ENCODE results near the gene HOXB7. TPM values are rescaled to one million over a fixed set of nuclear protein-coding genes. Genes with fewer than 3 reads are reported as not detected.

Gene HOXB7
- total RNA-seq, 1 donor from 2014 or later: 0.39 TPM

GRCh38 chr17:48631693-48632578 is 21.1 kb upstream of the HOXB7 start:
- intact Hi-C loops (cut with micrococcal nuclease): no loop called here
- peaks cover 89% of the 10 kb centered on the region for H3K27me3 Mint-ChIP-seq (ENCODE audit: low read depth)
- no peak for DNase-seq (ENCODE audit: low spot score)
- H3K4me3 Mint-ChIP-seq (ENCODE audit: low read depth): no peak overlapping the region
- no peaks in the 10 kb centered on the region for H3K36me3 Mint-ChIP-seq (ENCODE audit: low read depth)
- peaks cover 8% of the 10 kb centered on the region for H3K4me1 Mint-ChIP-seq (ENCODE audit: low read depth)
- no peak overlapping the region for H3K27ac Mint-ChIP-seq
- H3K9me3 Mint-ChIP-seq: no peaks in the 10 kb centered on the region

GRCh38 chr17:48630925-48631692 is 20.3 kb upstream of the HOXB7 start:
- Mint-ChIP-seq H3K9me3 (no peaks in the 10 kb centered on the region), H3K36me3 (ENCODE audit: low read depth) (no peaks in the 10 kb centered on the region), H3K27ac (no peak overlapping the region), H3K4me3 (ENCODE audit: low read depth) (no peak overlapping the region), H3K4me1 (ENCODE audit: low read depth) (peaks cover 13% of the 10 kb centered on the region), H3K27me3 (ENCODE audit: low read depth) (peaks cover 86% of the 10 kb centered on the region)
- intact Hi-C loops (cut with micrococcal nuclease): no loop called here
- no peak for DNase-seq (ENCODE audit: low spot score)

- H3K4me1 Mint-ChIP-seq (ENCODE audit: low read depth): peaks cover 15% of the 10 kb centered on the region
- intact Hi-C loops (cut with micrococcal nuclease): no loop called here
These were observed 19.4 kb upstream of the HOXB7 start for GRCh38 chr17:48630009-48630924.

GRCh38 chr17:48629411-48629759 is 18.6 kb upstream of the HOXB7 start:
- H3K4me1 Mint-ChIP-seq (ENCODE audit: low read depth): peaks cover 15% of the 10 kb centered on the region

More at GRCh38 chr17:48630009-48630924, 19.4 kb upstream of the HOXB7 start:
- H3K9me3 Mint-ChIP-seq: no peaks in the 10 kb centered on the region
- no peak for DNase-seq (ENCODE audit: low spot score)
- peaks cover 82% of the 10 kb centered on the region for H3K27me3 Mint-ChIP-seq (ENCODE audit: low read depth)
- no peak overlapping the region for H3K4me3 Mint-ChIP-seq (ENCODE audit: low read depth)
- H3K27ac Mint-ChIP-seq: no peak overlapping the region
- no peaks in the 10 kb centered on the region for H3K36me3 Mint-ChIP-seq (ENCODE audit: low read depth)

GRCh38 chr17:48628649-48629410 is 18.0 kb upstream of the HOXB7 start:
- Mint-ChIP-seq H3K36me3 (ENCODE audit: low read depth) (no peaks in the 10 kb centered on the region), H3K27ac (no peak overlapping the region), H3K9me3 (no peaks in the 10 kb centered on the region), H3K4me1 (ENCODE audit: low read depth) (peaks cover 18% of the 10 kb centered on the region), H3K4me3 (ENCODE audit: low read depth) (no peak overlapping the region), H3K27me3 (ENCODE audit: low read depth) (peaks cover 81% of the 10 kb centered on the region)
- DNase-seq (ENCODE audit: low spot score): no peak
- intact Hi-C loops (cut with micrococcal nuclease): loop anchor here (10.0 kb wide), 1 partner anchor 866 kb away; the partner anchor contains the start of gene NGFR

More at GRCh38 chr17:48629411-48629759, 18.6 kb upstream of the HOXB7 start:
- H3K27me3 Mint-ChIP-seq (ENCODE audit: low read depth): peaks cover 77% of the 10 kb centered on the region
- H3K9me3 Mint-ChIP-seq: no peaks in the 10 kb centered on the region
- no peak overlapping the region for H3K4me3 Mint-ChIP-seq (ENCODE audit: low read depth)
- H3K36me3 Mint-ChIP-seq (ENCODE audit: low read depth): no peaks in the 10 kb centered on the region
- no peak overlapping the region for H3K27ac Mint-ChIP-seq
- intact Hi-C loops (cut with micrococcal nuclease): loop anchor here (10.0 kb wide), 1 partner anchor 865 kb away; the partner anchor contains the start of gene NGFR
- DNase-seq (ENCODE audit: low spot score): no peak

GRCh38 chr17:48627623-48628521 is 17.1 kb upstream of the HOXB7 start:
- Mint-ChIP-seq H3K27ac (no peak overlapping the region), H3K36me3 (ENCODE audit: low read depth) (no peaks in the 10 kb centered on the region), H3K4me1 (ENCODE audit: low read depth) (peaks cover 18% of the 10 kb centered on the region), H3K27me3 (ENCODE audit: low read depth) (peaks cover 82% of the 10 kb centered on the region), H3K9me3 (no peaks in the 10 kb centered on the region), H3K4me3 (ENCODE audit: low read depth) (no peak overlapping the region)
- intact Hi-C loops (cut with micrococcal nuclease): loop anchor here (10.0 kb wide), 1 partner anchor 867 kb away; the partner anchor contains the start of gene NGFR
- no peak for DNase-seq (ENCODE audit: low spot score)

- Mint-ChIP-seq H3K9me3 (no peaks in the 10 kb centered on the region), H3K4me3 (ENCODE audit: low read depth) (no peak overlapping the region), H3K4me1 (ENCODE audit: low read depth) (peaks cover 12% of the 10 kb centered on the region), H3K27ac (no peak overlapping the region), H3K27me3 (ENCODE audit: low read depth) (peaks cover 82% of the 10 kb centered on the region), H3K36me3 (ENCODE audit: low read depth) (no peaks in the 10 kb centered on the region)
- intact Hi-C loops (cut with micrococcal nuclease): loop anchor here (10.0 kb wide), 1 partner anchor 868 kb away; the partner anchor contains the start of gene NGFR
- no peak for DNase-seq (ENCODE audit: low spot score)
These were observed 16.3 kb upstream of the HOXB7 start for GRCh38 chr17:48627118-48627597.

- no peaks in the 10 kb centered on the region for H3K36me3 Mint-ChIP-seq (ENCODE audit: low read depth)
- DNase-seq (ENCODE audit: low spot score): no peak
- peak within 1 kb of the TSS; percentile 82 for H3K4me3 Mint-ChIP-seq (ENCODE audit: low read depth)
- intact Hi-C loops (cut with micrococcal nuclease): loop anchor here (10.0 kb wide), 1 partner anchor 868 kb away; the partner anchor contains the start of gene NGFR
- H3K9me3 Mint-ChIP-seq: no peaks in the 10 kb centered on the region
- H3K4me1 Mint-ChIP-seq (ENCODE audit: low read depth): peaks cover 12% of the 10 kb centered on the region
- peak within 1 kb of the TSS; percentile 79 for H3K27ac Mint-ChIP-seq
- H3K27me3 Mint-ChIP-seq (ENCODE audit: low read depth): peaks cover 80% of the 10 kb centered on the region
These were observed 15.7 kb upstream of the HOXB7 start, which contains the start of gene HOXB9 for GRCh38 chr17:48626245-48627117. Gene HOXB9 (minus strand): TSS chr17:48626358. CDS start chr17:48626269, 89 bp downstream.

- no peaks in the 10 kb centered on the region for H3K9me3 Mint-ChIP-seq
- DNase-seq (ENCODE audit: low spot score): no peak
- intact Hi-C loops (cut with micrococcal nuclease): loop anchor here (10.0 kb wide), 1 partner anchor 869 kb away; the partner anchor contains the start of gene NGFR
- H3K27ac Mint-ChIP-seq: no peak overlapping the region
- no peaks in the 10 kb centered on the region for H3K36me3 Mint-ChIP-seq (ENCODE audit: low read depth)
- H3K4me3 Mint-ChIP-seq (ENCODE audit: low read depth): peak overlapping the region; percentile 82
- H3K4me1 Mint-ChIP-seq (ENCODE audit: low read depth): peaks cover 12% of the 10 kb centered on the region
- peaks cover 81% of the 10 kb centered on the region for H3K27me3 Mint-ChIP-seq (ENCODE audit: low read depth)
These were observed 14.9 kb upstream of the HOXB7 start for GRCh38 chr17:48625495-48626244.

Measured in activated T-helper 2 cell treated with anti-CD3 and anti-CD28 coated beads, Interferon-gamma antibody, Interleukin-2, Interleukin-4, amounts not matched to agents 10 μg/mL and 5 μg/mL and 100 μg/mL, durations not matched to agents 14 hours and 24 hours and 36 hours (primary cell).